GM18907 (cell line): ENCODE measurements around the gene TBKBP1.

Experiments used
- ATAC-seq: cut with Tn5 transposase; IDR thresholded peaks from one replicate; pipeline ENCODE4 v1.9.1; 2021; ENCODE audit warnings: mild to moderate bottlenecking, moderate library complexity; ENCODE audit not compliant: unreplicated experiment

TBKBP1 gene

DNA sequence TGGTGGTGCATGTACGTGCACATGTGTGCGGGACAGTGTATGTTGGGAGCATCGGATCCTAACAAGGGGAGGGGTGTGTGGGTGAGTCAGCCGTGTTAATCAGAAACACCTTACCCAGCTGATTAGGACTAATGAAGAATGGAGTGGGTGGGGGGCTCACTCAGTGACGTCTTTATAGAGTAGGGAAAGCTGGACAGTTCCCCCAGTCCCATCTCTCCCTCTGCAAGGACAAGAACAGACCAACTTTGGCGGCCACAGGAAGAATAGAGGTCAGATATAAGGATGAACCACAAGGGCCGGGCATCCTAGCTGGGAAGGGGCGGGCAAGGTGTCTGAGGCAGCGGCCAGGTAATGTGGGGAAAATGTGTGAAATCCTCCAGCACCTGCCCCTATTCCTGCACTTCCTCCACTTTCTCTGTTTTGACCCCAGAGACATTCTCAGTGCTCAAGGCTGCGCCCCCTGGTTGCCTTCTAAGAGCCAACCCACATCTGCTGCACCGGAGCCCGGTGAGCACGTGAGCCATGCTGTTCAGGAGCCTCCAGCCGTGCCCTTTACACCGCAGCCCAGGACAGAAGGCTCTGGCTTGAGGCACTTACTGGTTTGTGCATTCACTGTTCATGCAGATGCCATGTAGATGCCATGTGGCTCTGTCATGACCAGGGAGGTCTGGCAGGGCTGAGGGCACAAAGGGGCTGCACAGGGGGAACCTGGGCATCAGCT is 20.2 kb downstream of the TBKBP1 start:
- ATAC-seq = no peak

GRCh38 chr17:47714773-47715396 is 20.9 kb downstream of the TBKBP1 start:
- no peak for ATAC-seq

GRCh38 chr17:47715669-47716325 is 21.8 kb downstream of the TBKBP1 start:
- ATAC-seq = no peak

GRCh38 chr17:47716375-47716774 is 22.4 kb downstream of the TBKBP1 start:
- no peak for ATAC-seq

DNA sequence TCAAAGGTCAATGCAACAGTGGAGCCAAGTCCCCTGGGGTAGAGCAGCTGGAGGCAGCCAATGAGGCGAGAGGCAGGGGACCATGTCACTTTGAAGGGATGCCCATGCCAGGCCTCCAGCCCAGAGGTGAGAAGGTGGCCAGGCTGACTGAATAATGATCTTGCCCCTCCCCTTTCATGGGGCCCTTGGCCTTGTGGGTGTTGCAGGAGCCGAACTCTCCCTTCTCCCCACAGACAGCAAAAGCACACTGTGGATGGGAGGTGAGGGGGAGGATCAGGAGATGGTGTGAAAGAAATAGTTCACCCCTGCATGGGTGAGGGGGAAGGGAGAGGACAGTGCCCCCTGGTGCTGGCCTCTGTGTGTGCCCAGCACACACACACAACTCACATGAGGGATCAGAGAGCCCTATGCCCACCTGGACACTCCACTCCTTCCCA is 23.3 kb downstream of the TBKBP1 start:
- no peak for ATAC-seq

DNA sequence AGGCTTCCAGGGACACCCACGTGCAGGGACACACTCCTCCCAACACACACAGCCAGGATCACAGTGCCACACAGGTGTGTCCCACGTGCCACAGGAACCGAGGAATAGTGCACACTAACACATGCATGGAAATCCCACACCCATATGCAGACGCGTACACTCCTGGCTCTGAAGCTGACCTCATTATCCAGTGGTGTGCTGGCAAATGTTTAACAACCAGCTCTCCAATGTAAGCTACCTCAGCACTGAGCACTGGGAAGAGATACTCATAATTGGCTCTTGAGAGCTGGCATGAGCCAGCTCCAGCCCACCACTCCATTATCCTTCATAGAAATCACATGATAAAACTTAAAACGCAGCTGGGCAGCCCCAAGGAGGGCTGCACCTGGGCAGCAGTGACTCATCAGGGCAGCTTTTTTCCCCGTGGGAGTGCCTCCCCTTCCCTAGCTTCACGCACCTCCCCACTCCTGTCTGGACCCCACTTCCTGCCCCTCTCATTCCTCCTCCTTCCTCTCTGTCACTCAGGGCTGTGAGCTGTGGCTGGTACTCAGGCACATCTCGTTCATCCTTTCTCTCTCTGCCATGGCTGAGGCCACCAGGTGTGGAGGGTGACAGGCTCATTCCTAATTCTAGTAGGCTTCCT is 24.1 kb downstream of the TBKBP1 start:
- ATAC-seq = no peak

DNA sequence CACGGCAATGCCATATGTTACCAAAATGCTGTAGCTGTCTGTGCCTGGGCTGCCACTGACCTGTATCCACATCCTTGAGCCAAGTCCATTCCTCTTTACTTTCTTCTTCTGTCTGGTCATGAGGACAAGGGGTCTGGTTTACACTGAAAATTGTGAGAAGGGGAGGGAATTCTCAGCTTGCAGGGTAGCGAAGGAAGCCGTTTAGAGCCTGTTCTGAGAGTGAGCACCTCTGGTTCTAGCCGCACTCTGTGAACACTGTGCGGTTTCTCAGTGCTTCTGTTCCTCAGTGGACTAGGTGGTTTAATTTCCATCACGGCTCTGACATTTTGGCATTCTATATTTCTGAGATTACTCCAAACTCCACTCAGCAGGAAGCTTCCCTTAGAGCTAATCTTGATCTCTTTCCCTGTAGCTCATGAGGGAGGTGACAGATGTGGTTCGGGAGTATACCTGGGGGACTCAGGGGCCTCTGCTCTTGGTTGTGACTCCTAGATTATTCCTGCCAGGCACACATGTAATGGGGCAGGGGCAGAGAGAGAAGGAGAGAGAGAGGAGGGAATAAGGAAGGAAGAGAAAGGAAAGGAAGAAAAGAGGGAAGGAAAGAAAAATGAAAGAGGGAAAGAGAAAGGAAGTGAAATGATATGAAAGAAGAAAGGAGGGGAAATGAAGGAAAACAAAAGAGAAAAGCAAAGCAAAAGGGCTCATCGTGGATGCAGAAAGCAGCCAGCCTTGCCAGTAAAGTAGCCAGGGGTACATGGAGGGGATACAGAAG is 24.9 kb downstream of the TBKBP1 start:
- ATAC-seq = no peak

GRCh38 chr17:47719411-47720152 is 25.6 kb downstream of the TBKBP1 start:
- no peak for ATAC-seq

DNA sequence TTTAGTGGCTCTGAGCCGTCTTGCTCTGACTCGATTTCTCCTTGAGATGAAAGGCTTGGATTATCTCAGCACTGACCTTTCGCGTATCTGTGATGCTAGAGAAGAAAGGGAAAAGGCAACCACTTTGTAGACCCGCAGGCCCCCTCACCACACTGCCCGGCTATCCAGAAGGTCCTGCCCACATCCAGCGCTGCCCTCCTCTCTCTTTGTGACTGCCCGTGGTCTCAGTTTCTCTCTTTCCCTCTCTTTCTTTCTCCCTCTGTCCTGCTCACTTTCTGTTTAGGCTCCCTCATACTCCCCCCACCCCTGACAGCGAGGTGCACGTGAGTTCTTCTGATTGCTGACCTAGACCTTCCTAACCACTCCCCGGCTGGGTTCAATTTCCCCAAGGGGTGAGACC is 26.2 kb downstream of the TBKBP1 start:
- ATAC-seq = no peak

- peak; percentile 35 for ATAC-seq
These were observed 27.0 kb downstream of the TBKBP1 start for GRCh38 chr17:47720754-47721533.

DNA sequence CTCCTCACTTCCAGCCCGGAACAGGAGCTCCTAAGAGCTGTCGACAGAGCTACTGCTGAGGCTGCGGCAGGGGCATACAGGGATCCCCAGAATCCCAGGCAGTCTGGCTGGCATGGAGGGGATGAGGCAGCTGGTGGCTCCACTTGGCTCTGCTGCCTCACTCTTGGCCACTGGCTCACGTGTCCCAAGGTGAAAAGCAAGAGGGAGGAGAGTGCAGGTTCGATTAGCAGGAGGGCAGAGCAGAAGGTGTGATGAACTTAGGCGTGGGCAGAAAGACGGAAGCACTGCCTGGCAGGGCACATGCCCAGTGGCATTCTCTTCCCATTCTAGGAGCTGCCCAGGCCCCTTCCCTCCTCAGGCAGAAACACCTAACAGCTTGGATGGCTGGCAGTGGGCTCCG is 27.8 kb downstream of the TBKBP1 start:
- no peak for ATAC-seq

DNA sequence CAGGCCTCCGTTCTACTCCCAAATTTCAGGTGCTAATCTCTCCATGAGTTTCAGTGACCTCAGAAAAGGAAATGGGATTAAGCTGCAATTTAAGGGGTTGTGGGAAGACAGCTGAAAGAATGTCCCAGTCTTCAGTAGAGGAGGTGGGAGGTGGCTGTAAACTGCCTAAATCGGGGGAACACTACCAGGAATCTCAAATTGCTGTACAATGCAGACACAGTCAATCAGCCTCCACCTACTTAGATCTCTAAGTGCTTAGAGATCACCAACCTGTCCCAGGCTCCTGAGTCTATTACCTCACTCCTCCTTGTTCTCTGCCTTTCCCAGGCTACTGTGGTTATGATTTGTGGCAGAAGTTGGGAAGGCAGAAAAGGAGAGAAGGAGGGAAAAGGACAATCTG is 30.7 kb downstream of the TBKBP1 start:
- ATAC-seq = no peak

GRCh38 chr17:47725446-47726111 is 31.6 kb downstream of the TBKBP1 start:
- no peak for ATAC-seq

GRCh38 chr17:47726796-47727703 is 33.1 kb downstream of the TBKBP1 start:
- ATAC-seq = no peak

DNA sequence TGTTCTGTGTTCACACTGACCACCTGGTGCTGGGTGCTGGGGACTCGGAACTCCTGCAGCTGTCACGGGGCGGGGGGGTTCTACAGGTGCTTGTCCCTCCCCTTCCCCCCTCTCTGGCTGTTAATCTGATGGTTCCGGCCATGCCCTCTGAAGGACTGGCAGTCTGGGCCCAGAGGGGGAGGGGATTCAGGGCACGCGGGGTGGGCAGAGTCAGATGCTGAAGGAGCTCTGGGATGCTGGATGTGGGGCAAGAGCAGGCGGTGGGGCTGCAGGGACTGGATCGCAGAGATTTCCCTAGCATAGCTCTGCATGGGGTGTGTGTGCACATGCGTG is 33.7 kb downstream of the TBKBP1 start:
- ATAC-seq = no peak

DNA sequence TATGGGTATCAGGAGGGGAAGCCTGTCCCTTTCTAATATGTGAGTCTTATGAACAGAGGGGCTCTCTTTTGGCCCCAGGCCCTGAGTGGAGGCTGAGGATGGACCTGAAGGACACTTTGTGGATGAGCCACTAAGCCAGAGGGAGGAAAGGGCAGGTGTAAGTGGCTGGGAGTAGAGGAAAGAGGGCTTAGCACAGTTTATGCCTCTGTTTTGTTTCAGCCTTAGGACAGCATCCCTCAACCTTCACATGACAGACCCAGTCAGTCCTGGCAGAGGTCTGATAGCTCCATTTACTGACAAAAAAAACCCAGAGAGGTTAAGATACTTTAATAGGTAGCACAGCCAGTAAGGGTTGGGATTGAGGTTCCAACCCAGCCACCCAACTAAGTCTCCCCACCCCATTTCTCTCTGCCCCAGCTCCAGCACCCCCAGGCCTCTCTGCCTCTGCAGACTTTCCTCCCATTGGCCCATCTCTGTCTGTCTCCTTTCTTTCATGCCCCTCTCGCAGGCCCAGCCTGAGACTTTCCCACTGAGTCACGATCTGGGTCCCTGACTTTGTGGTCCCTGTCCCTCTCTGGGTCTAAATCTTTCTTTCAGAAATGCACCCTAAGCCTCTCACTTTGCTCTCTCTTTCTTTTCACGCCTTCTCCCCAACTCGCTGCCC is 34.4 kb downstream of the TBKBP1 start:
- ATAC-seq = no peak

GRCh38 chr17:47729476-47729875 is 35.5 kb downstream of the TBKBP1 start:
- ATAC-seq = no peak
